Germinal center (tissue), 1 donor: Measurements from ENCODE around the gene CCHCR1.

Experiments used
- DNase-seq: peaks from one replicate; pipeline ENCODE4 v3.0.0; 2012; ENCODE audit warnings: mixed read lengths, low spot score

CCHCR1 gene

DNA sequence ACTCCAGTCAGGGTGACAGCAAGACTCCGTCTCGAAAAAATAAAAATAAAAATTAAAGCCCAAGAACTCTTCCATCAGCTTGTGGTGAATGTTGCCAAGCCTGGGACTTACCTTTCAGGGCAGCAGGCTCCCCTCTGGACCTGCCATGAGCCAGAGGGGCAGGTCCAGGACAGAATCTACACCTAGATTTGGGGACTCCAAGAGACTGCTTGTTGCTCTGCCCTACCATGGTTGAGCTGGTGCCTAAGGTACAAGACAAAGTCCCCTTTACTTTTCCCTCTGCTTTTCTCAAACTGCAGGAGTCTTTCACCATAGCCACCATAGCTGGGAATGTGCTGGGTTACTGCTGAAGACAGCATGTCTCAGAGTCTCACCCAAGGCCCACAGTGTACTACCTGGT, 54.5 kb downstream of the CCHCR1 start:
- DNase-seq = no peak

DNA sequence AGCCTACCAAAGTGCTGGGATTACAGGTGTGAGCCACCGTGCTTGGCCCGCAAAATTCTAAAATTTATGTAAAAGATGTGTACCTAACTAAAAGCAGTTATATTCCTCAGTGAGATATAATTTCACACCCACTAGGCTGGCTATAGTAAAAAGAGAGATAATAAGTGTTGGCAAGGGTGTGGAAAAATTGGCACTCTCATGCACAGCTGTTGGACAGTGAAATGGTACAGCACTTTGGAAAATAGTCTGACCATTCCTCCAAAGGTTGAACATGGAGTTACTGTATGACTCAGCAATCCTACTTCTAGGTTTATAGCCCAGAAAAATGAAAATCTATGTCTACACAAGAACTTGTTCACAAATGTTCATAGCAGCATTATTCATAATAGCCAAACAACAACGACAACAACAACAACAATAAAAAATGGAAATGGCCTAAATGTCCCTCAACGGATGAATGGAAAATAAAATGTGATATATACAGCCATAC, 59.1 kb downstream of the CCHCR1 start:
- no peak for DNase-seq

- no peak for DNase-seq
Measured at GRCh38 chr6:31096656-31097055, 60.9 kb downstream of the CCHCR1 start.

- no peak for DNase-seq
Measured at GRCh38 chr6:31096215-31096614, 61.4 kb downstream of the CCHCR1 start.

DNA sequence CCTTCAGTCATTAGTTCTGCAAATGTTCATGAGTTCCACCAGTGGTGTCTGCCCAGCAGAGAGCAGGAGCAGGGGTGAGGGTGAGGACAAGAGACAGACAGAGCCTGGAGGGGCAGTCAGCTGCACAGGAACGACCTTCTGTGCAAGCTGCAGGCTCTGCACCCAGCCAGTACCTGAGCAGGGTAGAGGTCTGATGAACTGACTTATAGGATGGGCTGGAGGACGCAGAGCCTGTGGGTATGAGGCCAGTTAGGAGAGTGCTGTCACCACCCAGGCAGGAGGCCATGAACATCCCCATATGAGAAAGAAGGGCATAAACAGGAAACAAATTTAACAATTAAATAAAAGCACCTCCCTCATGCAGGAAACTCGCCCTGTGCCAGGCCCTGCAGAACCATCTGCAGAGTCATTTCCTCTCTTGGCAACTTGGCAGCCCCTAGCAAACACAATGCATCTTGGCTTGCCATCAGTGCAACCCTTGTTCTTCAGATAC, 63.2 kb downstream of the CCHCR1 start:
- DNase-seq = no peak

DNA sequence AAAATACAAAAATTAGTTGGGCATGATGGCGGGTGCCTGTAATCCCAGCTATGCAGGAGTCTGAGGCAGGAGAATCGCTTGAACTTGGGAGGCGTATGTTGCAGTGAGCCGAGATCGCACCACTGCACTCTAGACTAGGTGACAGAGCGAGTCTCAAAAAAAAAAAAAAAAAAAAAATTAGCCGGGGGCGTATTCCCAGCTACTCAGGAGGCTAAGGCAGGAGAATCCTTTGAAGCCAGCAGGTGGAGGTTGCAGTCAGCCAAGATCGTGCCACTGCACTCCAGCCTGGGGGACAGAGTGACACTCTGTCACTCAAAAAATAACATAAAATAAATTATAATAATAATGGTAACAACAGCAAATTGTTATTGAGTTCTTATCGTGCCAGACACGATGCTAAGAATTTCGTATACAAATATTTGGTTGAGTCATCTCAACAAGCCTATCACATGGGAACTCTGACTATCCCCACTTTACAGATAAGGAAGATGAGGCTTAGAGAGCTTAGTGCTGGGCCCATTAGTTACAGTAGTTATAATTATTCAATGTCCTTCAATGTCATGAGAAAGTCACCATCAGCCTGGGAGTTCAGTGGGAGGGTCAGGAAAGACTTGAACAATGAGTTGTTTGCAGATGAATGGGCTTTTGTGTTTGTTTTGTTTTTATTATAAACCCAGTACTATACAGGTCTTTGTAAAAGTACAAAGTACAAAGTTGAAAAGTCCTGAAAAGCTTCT, 64.7 kb downstream of the CCHCR1 start:
- DNase-seq = no peak
